ENCODE data around the gene LDLRAP1. TPM values are rescaled to one million over a fixed set of nuclear protein-coding genes. Genes with fewer than 3 reads are reported as not detected.

Gene LDLRAP1
- total RNA-seq, 1 experiment from 2014 or later: 26.0 TPM

DNA sequence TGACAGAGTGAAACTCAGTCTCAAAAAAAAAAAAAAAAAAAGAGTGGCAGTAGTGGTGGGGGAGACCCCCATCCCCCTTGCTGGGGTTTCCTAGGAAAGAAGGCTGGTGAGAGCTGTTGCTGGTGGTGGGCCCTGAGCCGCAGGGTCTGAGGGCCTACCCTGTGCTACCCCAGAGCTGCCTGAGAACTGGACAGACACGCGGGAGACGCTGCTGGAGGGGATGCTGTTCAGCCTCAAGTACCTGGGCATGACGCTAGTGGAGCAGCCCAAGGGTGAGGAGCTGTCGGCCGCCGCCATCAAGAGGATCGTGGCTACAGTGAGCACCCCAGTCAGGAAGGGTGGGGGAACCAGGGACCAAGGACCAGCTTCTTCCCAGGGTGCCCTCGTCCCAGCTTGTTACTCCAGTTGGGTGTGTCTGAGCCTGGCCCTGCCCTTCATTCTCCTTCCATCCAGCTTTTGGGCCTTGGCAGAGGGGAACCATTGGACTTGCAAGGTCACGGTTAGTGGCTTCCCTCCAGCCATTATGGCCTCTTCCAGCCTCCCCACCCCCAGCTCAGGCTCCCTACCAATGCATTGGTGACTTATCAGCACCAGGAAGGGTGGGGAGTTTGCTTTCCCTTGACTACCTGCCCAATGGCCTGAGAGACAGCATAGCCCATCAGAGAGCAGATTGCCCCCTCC is 10.5 kb downstream of the LDLRAP1 start (continued):
- TF ChIP-seq YY1 (IDR thresholded peaks at IDR 0.05; ENCODE audit: extremely low read depth, insufficient replicate concordance, low read depth, low read length) (no peak), FOSL1 (IDR thresholded peaks at IDR 0.05; ENCODE audit: low read depth) (no peak)

DNA sequence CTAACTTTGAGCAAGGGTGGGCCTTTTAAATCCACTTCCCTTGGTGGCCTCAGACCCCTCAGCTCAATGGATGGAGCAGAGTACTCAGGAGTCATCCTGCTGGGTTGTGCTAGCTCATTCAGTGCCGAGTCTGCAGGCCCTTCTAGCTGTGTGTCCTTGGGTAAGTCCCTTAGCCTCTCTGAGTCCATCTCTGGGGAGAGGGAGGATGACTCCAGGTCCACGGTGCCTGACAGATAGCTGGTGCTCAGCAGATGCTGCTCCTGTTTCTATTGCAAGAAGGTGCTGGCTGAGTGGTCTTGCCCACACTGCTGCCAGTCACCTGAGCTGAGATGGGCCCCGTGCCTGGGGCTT is 11.0 kb downstream of the LDLRAP1 start:
- no peak for DNase-seq (ENCODE audit: low read depth, low spot score)
- TF ChIP-seq TCF7L2 (IDR thresholded peaks at IDR 0.05; ENCODE audit: borderline replicate concordance, extremely low read depth, insufficient read depth, insufficient read length) (no peak), RAD21 (IDR thresholded peaks at IDR 0.05; ENCODE audit: low read depth) (no peak), EZH2 (IDR thresholded peaks at IDR 0.05) (no peak)
- ATAC-seq: no peak
- ChIA-PET POLR2A (interaction anchor here (1.1 kb wide), 1 partner anchor 18 kb away, joined by 3 read pairs; no protein-coding TSS in a partner anchor), RAD21 (ENCODE audit: low non-redundant PET in 1 of 2, low total read pairs in 2 of 2, uncharacterized antibody in 2 of 2, unreplicated experiment in 2 of 2) (no interaction called here), CTCF (interaction anchor here (0.5 to 1.1 kb wide), 2 partner anchors 18 to 244 kb away, joined by 3 read pairs; no protein-coding TSS in a partner anchor)
- no peak overlapping the region for H3K4me3 ChIP-seq (replicated peaks in 1 of 2; ENCODE audit: low read depth in 1 of 2, low read length in 2 of 2)
- H3K9me3 ChIP-seq (ENCODE audit: control insufficient read depth in 1 of 2, insufficient read depth in 1 of 2, low read depth in 1 of 2, low read length in 2 of 2): no peaks in the 10 kb centered on the region
- H3K4me2 ChIP-seq (ENCODE audit: low read length): no peak overlapping the region
- H3K27me3 ChIP-seq (ENCODE audit: insufficient read depth, low read length): no peaks in the 10 kb centered on the region
- H4K20me1 ChIP-seq (ENCODE audit: insufficient read depth): no peaks in the 10 kb centered on the region
- H3K9me2 ChIP-seq (ENCODE audit: insufficient read depth): no peaks in the 10 kb centered on the region
- H2AFZ ChIP-seq (ENCODE audit: low read depth, low read length, poor library complexity, severe bottlenecking): no peak overlapping the region
- peaks cover 29% of the 10 kb centered on the region; the same call in 1 of the 2 replicates for H3K79me2 ChIP-seq (ENCODE audit: insufficient read depth, low read length)
- no peak overlapping the region for H3K9ac ChIP-seq (ENCODE audit: low read length)
- no peak overlapping the region for H3K27ac ChIP-seq (ENCODE audit: low read depth, low read length)
- BruUV-seq (replicated peaks): no TSS peak
- peaks cover 5 to 7% of the 10 kb centered on the region in 2 experiments; a peak in 2 of 4 replicates for H3K36me3 ChIP-seq (ENCODE audit: control insufficient read depth in 1 of 2, insufficient read depth in 2 of 2, low read length in 2 of 2)
- peaks cover 22 to 31% of the 10 kb centered on the region in 2 experiments for H3K4me1 ChIP-seq (ENCODE audit: control insufficient read depth in 1 of 2, insufficient read depth in 2 of 2, low read length in 2 of 2)
- intact Hi-C loops (cut with micrococcal nuclease): no loop called here

Data from HCT116 (cell line).